Endothelial cell of umbilical vein (primary cell): ENCODE results near the gene DTWD2. TPM values are rescaled to one million over a fixed set of nuclear protein-coding genes. Genes with fewer than 3 reads are reported as not detected.

ENCODE experiments used
- BruUV-seq: library from RNA; stranded (reverse); fragments of 400-500 nt; replicated peaks from 2 replicates; lab custom pipeline; 2021; lab: Mats Ljungman, UMichigan
- CTCF ChIA-PET: fragments of 300-600, 350-600 bp; sonication (Branson Sonifier 250); formaldehyde crosslinking; loops from one replicate; lab custom pipeline; 2021; ENCODE audit warnings: antibody characterized with exemption, inconsistent platforms; lab: Charles Lee
- POLR2A ChIA-PET: fragments of 300-600, 350-600 bp; sonication (Branson Sonifier 250); formaldehyde crosslinking; loops from one replicate; lab custom pipeline; 2021; ENCODE audit warnings: antibody characterized with exemption, inconsistent platforms; lab: Charles Lee
- DNase-seq: peaks from one replicate; pipeline ENCODE4 v3.0.0-alpha.2; 2011; ENCODE audit warnings: low read depth, low spot score
- FAIRE-seq: peaks from 2 replicates; lab custom pipeline; 2011; peaks lifted over from hg19 to GRCh38; lab: Jason Lieb, UNC
- H2AFZ ChIP-seq: 2 replicates; pipeline ENCODE4 v1.6.0; 2012; ENCODE audit warnings: low read depth, low read length, control low read depth, inconsistent platforms
- H3K27ac ChIP-seq: 2 replicates; pipeline ENCODE4 v1.5.1; 2011; ENCODE audit warnings: low read depth, mild to moderate bottlenecking, control low read depth, low read length, moderate library complexity; ENCODE audit not compliant: insufficient read depth
- H3K27me3 ChIP-seq, 2 experiments: 2 replicates each; pipeline versions ENCODE4 v1.6.0 to v1.6.1; 2011; ENCODE audit warnings: low read length in 2 of 2, mixed read lengths in 1 of 2; ENCODE audit not compliant: control insufficient read depth in 2 of 2, insufficient read depth in 2 of 2
- H3K36me3 ChIP-seq, 2 experiments: 2 replicates in 1 of 2; 3 replicates in 1 of 2; pipeline ENCODE4 v1.5.1; 2011; ENCODE audit warnings: low read length in 2 of 2, mild to moderate bottlenecking in 1 of 2, moderate library complexity in 1 of 2; ENCODE audit not compliant: control insufficient read depth in 2 of 2, insufficient read depth in 2 of 2; ENCODE audit errors: extremely low read depth in 1 of 2
- H3K4me1 ChIP-seq: 3 replicates; pipeline ENCODE4 v1.5.1; 2011; ENCODE audit warnings: mild to moderate bottlenecking, low read length; ENCODE audit not compliant: control insufficient read depth, insufficient read depth; ENCODE audit errors: extremely low read depth
- H3K4me2 ChIP-seq: 2 replicates; pipeline ENCODE4 v1.6.1; 2011; ENCODE audit warnings: low read length, control low read depth, mixed read lengths; ENCODE audit not compliant: insufficient read depth
- H3K4me3 ChIP-seq, 3 experiments: fragments of 200-600 bp in 1 of 3; sonication (generic), shearing (Covaris generic) in 1 of 3; replicated peaks in 1 of 3; 2 replicates each; pipeline ENCODE4 v1.5.1; 2011 to 2016; ENCODE audit warnings: control low read depth in 3 of 3, low read length in 3 of 3, mild to moderate bottlenecking in 2 of 3, inconsistent platforms in 1 of 3, low read depth in 1 of 3, moderate library complexity in 1 of 3; ENCODE audit not compliant: insufficient read depth in 1 of 3
- H3K79me2 ChIP-seq: 2 replicates; pipeline ENCODE4 v1.6.0; 2012; ENCODE audit warnings: low read length, inconsistent platforms; ENCODE audit not compliant: control insufficient read depth, insufficient read depth
- H3K9ac ChIP-seq: replicated peaks from 2 replicates; pipeline ENCODE3; 2011; ENCODE audit warnings: low read length, control low read depth; ENCODE audit not compliant: insufficient read depth; ENCODE audit errors: extremely low read depth
- H3K9me1 ChIP-seq: replicated peaks from 3 replicates; pipeline ENCODE4 v1.6.0; 2011; ENCODE audit warnings: mild to moderate bottlenecking, low read length; ENCODE audit not compliant: control insufficient read depth, insufficient read depth; ENCODE audit errors: extremely low read depth
- H3K9me3 ChIP-seq: replicated peaks from 2 replicates; pipeline ENCODE4 v1.5.1; 2012; ENCODE audit warnings: low read length, inconsistent platforms; ENCODE audit not compliant: control insufficient read depth, insufficient read depth
- H4K20me1 ChIP-seq: replicated peaks from 2 replicates; pipeline ENCODE3; 2011; ENCODE audit warnings: mild to moderate bottlenecking, low read length; ENCODE audit not compliant: control insufficient read depth, insufficient read depth; ENCODE audit errors: extremely low read depth
- CTCF ChIP-seq, 2 donors: IDR thresholded peaks; 1 replicate in 1 of 2; 2 replicates in 1 of 2; pipeline ENCODE4 v1.5.1; 2011; ENCODE audit warnings: low read length in 2 of 2, mild to moderate bottlenecking in 2 of 2, moderate library complexity in 2 of 2, control low read depth in 1 of 2, inconsistent platforms in 1 of 2, low read depth in 1 of 2; ENCODE audit not compliant: insufficient read depth in 1 of 2; ENCODE audit errors: extremely low read depth in 1 of 2
- EZH2 ChIP-seq: IDR thresholded peaks from 2 replicates; pipeline ENCODE4 v1.6.1; 2012; ENCODE audit warnings: borderline replicate concordance, low read depth, mild to moderate bottlenecking, moderate library complexity, low read length, inconsistent platforms; ENCODE audit not compliant: severe bottlenecking
- FOS ChIP-seq: IDR thresholded peaks from 2 replicates; pipeline ENCODE4 v1.6.1; 2011; ENCODE audit warnings: mild to moderate bottlenecking, low read length, moderate library complexity, borderline replicate concordance; ENCODE audit not compliant: insufficient read depth
- GATA2 ChIP-seq: IDR thresholded peaks from 2 replicates; pipeline ENCODE4 v1.7.0; 2011; ENCODE audit warnings: low read depth, mild to moderate bottlenecking, moderate library complexity, mixed read lengths, low read length; ENCODE audit not compliant: insufficient read length, insufficient read depth
- JUN ChIP-seq: IDR thresholded peaks from 2 replicates; pipeline ENCODE4 v1.6.1; 2011; ENCODE audit warnings: borderline replicate concordance, low read depth; ENCODE audit not compliant: insufficient read length, insufficient read depth
- MAX ChIP-seq: IDR thresholded peaks from 2 replicates; pipeline ENCODE4 v1.6.1; 2011; ENCODE audit not compliant: insufficient read depth, insufficient read length
- MYC ChIP-seq: IDR thresholded peaks from one replicate; pipeline ENCODE4 v1.6.1; 2011; ENCODE audit warnings: mild to moderate bottlenecking, low read depth, low read length
- POLR2A ChIP-seq: IDR thresholded peaks from 2 replicates; pipeline ENCODE4 v1.6.1; 2012; ENCODE audit warnings: low read depth, mild to moderate bottlenecking, control low read depth, low read length
- POLR2AphosphoS5 ChIP-seq: IDR thresholded peaks from 2 replicates; pipeline ENCODE4 v1.6.1; 2012; ENCODE audit warnings: low read depth, mild to moderate bottlenecking, control low read depth, low read length, moderate library complexity; ENCODE audit not compliant: insufficient read depth
- dilution Hi-C: fragments of 300-500 bp; cut with MboI; formaldehyde crosslinking; loops from one replicate; pipeline ENCODE4 v1.15.0; 2019; ENCODE audit warnings: low sequenced_read_pairs; ENCODE audit not compliant: extremely low pct_ligation_motif_present
- intact Hi-C: fragments of 100-400 bp; cut with micrococcal nuclease; formaldehyde crosslinking; loops from one replicate; pipeline ENCODE4 v1.10.0; 2022
- polyA plus RNA-seq, 4 experiments: library from polyadenylated mRNA; depleted of rRNA in 3 of 4; stranded (reverse) in 3 of 4; unstranded in 1 of 4; fragments of >200 nt; gene quantifications; 2 replicates each; pipeline versions ENCODE4 v1.2.1 to v1.2.3, GENCODE V29; 2011 to 2012; ENCODE audit warnings: missing spikeins in 1 of 4
- total RNA-seq: library from RNA; stranded (reverse); gene quantifications from 2 replicates; pipeline ENCODE4 v1.2.3, GENCODE V29; 2021

Gene DTWD2
- total and polyA plus RNA-seq, 2 donors (not counting 3 experiments of a cell fraction or from before 2014, with no cell fraction given) = 0.99 to 1.1 TPM

GRCh38 chr5:118832974-118833373 lies 155.4 kb downstream of the DTWD2 start:
- ChIA-PET POLR2A (no interaction called here), CTCF (no interaction called here)
- FAIRE-seq = no peak
- Histone ChIP-seq H3K9me3 (no peaks in the 10 kb centered on the region), H3K4me2 (no peak overlapping the region), H3K9me1 (no peaks in the 10 kb centered on the region), H2AFZ (no peak overlapping the region), H3K79me2 (no peaks in the 10 kb centered on the region), H3K27me3 (no peaks in the 10 kb centered on the region), H3K4me3 (no peak overlapping the region), H3K27ac (no peak overlapping the region), H3K9ac (no peak overlapping the region), H3K4me1 (no peaks in the 10 kb centered on the region), H4K20me1 (no peaks in the 10 kb centered on the region), H3K36me3 (no peaks in the 10 kb centered on the region)
- no TSS peak for BruUV-seq
- DNase-seq = no peak
- dilution Hi-C loops (no loop called here), intact Hi-C loops (no loop called here)
- TF ChIP-seq POLR2AphosphoS5 (no peak), MAX (no peak), MYC (no peak), JUN (no peak), EZH2 (no peak), CTCF (IDR thresholded peaks at IDR 0.05; ENCODE audit: extremely low read depth in 1 of 2, insufficient read depth in 1 of 2, low read depth in 1 of 2, low read length in 2 of 2) (no peak), POLR2A (no peak), GATA2 (no peak), FOS (no peak)
